Activated CD8-positive, alpha-beta T cell treated with anti-CD3 and anti-CD28 coated beads for 36 hours (primary cell): Measurements from ENCODE around the gene CCT2. TPM values are rescaled to one million over a fixed set of nuclear protein-coding genes. Genes with fewer than 3 reads are reported as not detected.
A peak's percentile ranks its signal among the peaks of the same experiment; 100 is the strongest.

Experiments
- ATAC-seq: fragments of 200-7000 bp; cut with Tn5 transposase; one replicate; pipeline ENCODE4 v1.10.0; 2021; ENCODE audit warnings: mild to moderate bottlenecking, moderate library complexity
- CTCF ChIA-PET: fragments of 350-600 bp; sonication (Branson Sonifier 250); formaldehyde crosslinking; loops from one replicate; lab custom pipeline; 2021; ENCODE audit warnings: antibody characterized with exemption; lab: Charles Lee
- POLR2A ChIA-PET: fragments of 350-600 bp; sonication (Branson Sonifier 250); formaldehyde crosslinking; loops from one replicate; lab custom pipeline; 2021; ENCODE audit warnings: antibody characterized with exemption; lab: Charles Lee
- DNase-seq: peaks from one replicate; pipeline ENCODE4 v3.0.0-alpha.2; 2020
- H3K27ac Mint-ChIP-seq: one replicate; pipeline ENCODE4 v1.8.0; 2021; ENCODE audit warnings: mild to moderate bottlenecking, mixed read lengths
- H3K27me3 Mint-ChIP-seq: one replicate; pipeline ENCODE4 v1.8.0; 2021; ENCODE audit warnings: mixed read lengths
- H3K36me3 Mint-ChIP-seq: one replicate; pipeline ENCODE4 v1.8.0; 2021; ENCODE audit warnings: low read depth, mixed read lengths
- H3K4me1 Mint-ChIP-seq: one replicate; pipeline ENCODE4 v1.8.0; 2021; ENCODE audit warnings: low read depth, mixed read lengths
- H3K4me3 Mint-ChIP-seq: one replicate; pipeline ENCODE4 v1.8.0; 2021; ENCODE audit warnings: mild to moderate bottlenecking, moderate library complexity, mixed read lengths
- H3K9me3 Mint-ChIP-seq: one replicate; pipeline ENCODE4 v1.8.0; 2021; ENCODE audit warnings: mixed read lengths
- intact Hi-C: fragments of 100-400 bp; cut with micrococcal nuclease; formaldehyde crosslinking; loops from one replicate; pipeline ENCODE4 v1.10.0; 2022
- total RNA-seq, 2 experiments: library from RNA; stranded (reverse); gene quantifications; one replicate each; pipeline ENCODE4 v1.2.3, GENCODE V29; 2021
- TF ChIP-seq, protein P1 (sequence below): fragments of 200-600 bp; IDR thresholded peaks from one replicate; pipeline ENCODE4 v1.8.0; 2022; ENCODE audit warnings: antibody characterized with exemption, mild to moderate bottlenecking

The CCT2 gene
- total RNA-seq, 2 experiments from 2014 or later = 389 to 403 TPM

DNA sequence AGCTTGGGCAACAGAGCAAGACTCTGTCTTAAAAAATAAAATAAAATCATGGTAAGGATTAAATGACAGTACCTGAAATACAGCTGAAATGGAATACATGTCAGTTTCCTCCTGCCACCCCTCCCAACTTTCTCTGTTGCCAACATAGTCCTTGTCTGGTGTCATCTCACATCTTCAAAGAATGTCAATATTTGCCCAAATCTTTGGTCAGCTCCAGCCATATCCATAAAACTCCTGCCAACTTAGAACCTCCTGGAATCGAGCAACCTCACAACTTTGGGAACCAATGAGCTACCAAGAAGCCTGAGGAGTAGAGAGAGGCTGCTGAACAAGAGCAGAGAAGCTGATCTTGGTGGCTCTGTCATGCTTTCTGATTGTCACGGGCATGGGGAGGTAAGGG lies 36.3 kb downstream of the CCT2 start:
- Mint-ChIP-seq H3K36me3 (no peaks in the 10 kb centered on the region), H3K4me3 (no peak overlapping the region), H3K9me3 (no peaks in the 10 kb centered on the region), H3K4me1 (no peaks in the 10 kb centered on the region), H3K27me3 (peaks cover 4% of the 10 kb centered on the region), H3K27ac (no peak overlapping the region)
- ChIA-PET POLR2A (no interaction called here), CTCF (interaction anchor here (1.2 to 1.4 kb wide), 2 partner anchors 12 to 19 kb away, joined by 3 read pairs; no protein-coding TSS in a partner anchor)
- TF ChIP-seq, protein P1, sequence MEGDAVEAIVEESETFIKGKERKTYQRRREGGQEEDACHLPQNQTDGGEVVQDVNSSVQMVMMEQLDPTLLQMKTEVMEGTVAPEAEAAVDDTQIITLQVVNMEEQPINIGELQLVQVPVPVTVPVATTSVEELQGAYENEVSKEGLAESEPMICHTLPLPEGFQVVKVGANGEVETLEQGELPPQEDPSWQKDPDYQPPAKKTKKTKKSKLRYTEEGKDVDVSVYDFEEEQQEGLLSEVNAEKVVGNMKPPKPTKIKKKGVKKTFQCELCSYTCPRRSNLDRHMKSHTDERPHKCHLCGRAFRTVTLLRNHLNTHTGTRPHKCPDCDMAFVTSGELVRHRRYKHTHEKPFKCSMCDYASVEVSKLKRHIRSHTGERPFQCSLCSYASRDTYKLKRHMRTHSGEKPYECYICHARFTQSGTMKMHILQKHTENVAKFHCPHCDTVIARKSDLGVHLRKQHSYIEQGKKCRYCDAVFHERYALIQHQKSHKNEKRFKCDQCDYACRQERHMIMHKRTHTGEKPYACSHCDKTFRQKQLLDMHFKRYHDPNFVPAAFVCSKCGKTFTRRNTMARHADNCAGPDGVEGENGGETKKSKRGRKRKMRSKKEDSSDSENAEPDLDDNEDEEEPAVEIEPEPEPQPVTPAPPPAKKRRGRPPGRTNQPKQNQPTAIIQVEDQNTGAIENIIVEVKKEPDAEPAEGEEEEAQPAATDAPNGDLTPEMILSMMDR = no peak
- intact Hi-C loops = no loop called here
- DNase-seq = no peak
- no peak for ATAC-seq

DNA sequence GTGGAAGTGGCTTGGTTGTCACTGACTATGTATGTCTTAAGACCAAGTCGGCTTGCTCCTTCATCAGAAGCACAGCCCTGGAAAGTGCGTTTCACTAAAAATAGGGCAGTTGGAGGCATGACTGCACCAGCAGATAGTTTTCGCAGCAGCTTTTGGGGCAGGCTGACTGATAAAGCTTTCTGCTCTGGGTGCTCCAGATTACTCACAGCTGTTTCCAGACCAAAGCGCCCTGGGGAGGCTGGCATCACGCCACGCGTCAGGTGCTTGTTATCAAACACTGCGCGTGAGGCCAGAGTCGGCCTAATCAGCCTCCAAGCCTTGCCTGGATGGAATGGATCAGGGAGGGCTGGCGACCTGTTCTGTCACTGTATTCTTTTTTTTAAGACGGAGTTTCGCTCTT lies 38.7 kb downstream of the CCT2 start:
- H3K27ac Mint-ChIP-seq = no peak overlapping the region

DNA sequence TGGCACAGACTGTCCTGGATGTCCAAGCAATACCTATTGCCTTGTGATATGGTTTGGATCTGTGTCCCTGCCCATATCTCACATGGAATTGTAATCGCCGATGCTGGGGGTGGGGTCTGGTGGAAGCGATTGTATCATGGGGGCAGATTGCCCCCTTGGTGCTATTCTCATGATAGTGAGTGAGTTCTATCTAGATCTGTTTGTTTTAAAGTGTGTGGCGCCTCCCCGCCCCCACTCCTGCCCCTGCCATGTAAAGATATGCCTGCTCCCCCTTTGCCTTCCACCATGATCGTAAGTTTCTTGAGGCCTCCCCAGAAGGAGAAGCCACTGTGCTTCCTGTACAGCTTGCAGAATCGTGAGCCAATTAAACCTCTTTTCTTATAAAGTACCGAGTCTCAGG lies 42.2 kb downstream of the CCT2 start:
- Mint-ChIP-seq H3K9me3 (no peaks in the 10 kb centered on the region), H3K27ac (no peak overlapping the region), H3K4me1 (no peaks in the 10 kb centered on the region), H3K4me3 (no peak overlapping the region), H3K27me3 (no peaks in the 10 kb centered on the region), H3K36me3 (no peaks in the 10 kb centered on the region)
- TF ChIP-seq, protein P1 = no peak
- no peak for ATAC-seq
- no peak for DNase-seq
- ChIA-PET POLR2A (no interaction called here), CTCF (no interaction called here)
- intact Hi-C loops = no loop called here

More for the DNA sequence above, 38.7 kb downstream of the CCT2 start:
- intact Hi-C loops = no loop called here
- H3K4me1 Mint-ChIP-seq = no peaks in the 10 kb centered on the region
- DNase-seq (no peak), ATAC-seq (no peak)
- ChIA-PET POLR2A (no interaction called here), CTCF (no interaction called here)
- H3K27me3 Mint-ChIP-seq = peaks cover 2% of the 10 kb centered on the region
- H3K9me3 Mint-ChIP-seq = no peaks in the 10 kb centered on the region
- TF ChIP-seq, protein P1 = no peak
- H3K4me3 Mint-ChIP-seq = no peak overlapping the region
- no peaks in the 10 kb centered on the region for H3K36me3 Mint-ChIP-seq

DNA sequence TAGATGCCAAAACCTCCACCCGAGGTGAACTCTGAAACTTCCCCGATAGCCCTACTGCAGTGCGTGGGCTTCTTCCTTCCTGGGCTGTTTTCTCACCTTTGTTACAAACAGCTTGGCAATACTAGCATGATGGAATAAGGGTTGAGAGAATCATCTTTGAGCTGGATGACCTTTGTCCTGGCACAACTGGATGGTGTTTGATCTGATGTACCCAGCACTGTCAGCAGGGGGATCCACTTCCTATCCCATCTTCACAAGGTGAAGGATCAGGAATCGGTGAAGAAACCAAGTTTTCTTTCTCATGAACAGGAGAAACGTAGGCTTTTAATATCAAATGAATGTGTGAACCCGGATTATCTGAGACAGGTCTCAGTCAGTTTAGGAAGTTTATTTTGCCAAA lies 44.9 kb downstream of the CCT2 start:
- Mint-ChIP-seq H3K27me3 (no peaks in the 10 kb centered on the region), H3K4me3 (no peak overlapping the region), H3K36me3 (no peaks in the 10 kb centered on the region), H3K9me3 (no peaks in the 10 kb centered on the region), H3K27ac (no peak overlapping the region), H3K4me1 (no peaks in the 10 kb centered on the region)
- intact Hi-C loops = no loop called here
- TF ChIP-seq, protein P1 = no peak
- ATAC-seq (no peak), DNase-seq (no peak)
- ChIA-PET POLR2A (interaction anchor here (0.6 kb wide), 1 partner anchor 376 kb away, joined by 3 read pairs; no protein-coding TSS in a partner anchor), CTCF (interaction anchor here (1.3 kb wide), 1 partner anchor 59 kb away, joined by 4 read pairs; no protein-coding TSS in a partner anchor)

DNA sequence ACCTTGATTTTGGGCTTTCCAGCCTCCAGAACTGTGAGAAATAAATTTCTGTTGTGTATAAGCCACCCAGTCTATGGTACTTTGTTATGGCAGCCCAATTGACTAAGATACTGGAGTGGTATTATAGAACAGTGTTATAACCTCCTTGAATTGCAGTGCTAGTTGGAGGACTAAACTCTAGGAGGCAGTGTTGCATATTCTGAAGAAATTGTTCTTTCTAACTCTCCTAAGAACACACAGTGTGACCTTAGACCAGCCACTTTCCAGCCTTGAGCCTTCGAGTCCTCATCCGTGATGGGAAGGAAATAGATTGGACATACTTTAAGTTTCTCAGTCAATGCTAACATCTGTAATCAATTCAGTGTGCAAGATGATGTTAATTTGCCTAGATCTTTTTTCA lies 47.8 kb downstream of the CCT2 start:
- ChIA-PET POLR2A (no interaction called here), CTCF (no interaction called here)
- no peaks in the 10 kb centered on the region for H3K36me3 Mint-ChIP-seq
- TF ChIP-seq, protein P1 = peak; percentile 27
- H3K27ac Mint-ChIP-seq = no peak overlapping the region
- H3K27me3 Mint-ChIP-seq = no peaks in the 10 kb centered on the region
- no peak overlapping the region for H3K4me3 Mint-ChIP-seq
- H3K4me1 Mint-ChIP-seq = no peaks in the 10 kb centered on the region
- H3K9me3 Mint-ChIP-seq = no peaks in the 10 kb centered on the region
- DNase-seq (no peak), ATAC-seq (no peak)
- intact Hi-C loops = no loop called here
